Endothelial cell (in vitro differentiated cells): ENCODE data around the gene MRNIP. TPM values are rescaled to one million over a fixed set of nuclear protein-coding genes. Genes with fewer than 3 reads are reported as not detected.
"Not testable (repeated sequence)": the region's sequence is repeated elsewhere in the genome, so short reads cannot be mapped to it uniquely, and the experiment has no call there.

Source experiments
- DNase-seq: peaks from one replicate; pipeline ENCODE4 v3.0.0; 2021; ENCODE audit warnings: low spot score
- H3K27ac Mint-ChIP-seq: one replicate; pipeline ENCODE4 v1.8.0; 2021; ENCODE audit warnings: mixed read lengths, inconsistent platforms; ENCODE audit not compliant: unreplicated experiment
- H3K27me3 Mint-ChIP-seq: one replicate; pipeline ENCODE4 v1.8.0; 2021; ENCODE audit warnings: mild to moderate bottlenecking, moderate library complexity, mixed read lengths, inconsistent platforms; ENCODE audit not compliant: unreplicated experiment
- H3K36me3 Mint-ChIP-seq: one replicate; pipeline ENCODE4 v1.8.0; 2021; ENCODE audit warnings: mild to moderate bottlenecking, low read depth, mixed read lengths, inconsistent platforms; ENCODE audit not compliant: unreplicated experiment
- H3K4me1 Mint-ChIP-seq: one replicate; pipeline ENCODE4 v1.8.0; 2021; ENCODE audit warnings: mild to moderate bottlenecking, mixed read lengths, inconsistent platforms; ENCODE audit not compliant: unreplicated experiment
- H3K4me3 Mint-ChIP-seq: one replicate; pipeline ENCODE4 v1.8.0; 2021; ENCODE audit warnings: mild to moderate bottlenecking, mixed read lengths, inconsistent platforms; ENCODE audit not compliant: unreplicated experiment
- H3K9me3 Mint-ChIP-seq: one replicate; pipeline ENCODE4 v1.8.0; 2021; ENCODE audit warnings: mixed read lengths, inconsistent platforms; ENCODE audit not compliant: unreplicated experiment
- CTCF ChIP-seq: fragments of 200-600 bp; sonication (generic); IDR thresholded peaks from one replicate; pipeline ENCODE4 v1.5.0; 2021; ENCODE audit warnings: antibody characterized with exemption; ENCODE audit not compliant: unreplicated experiment
- total RNA-seq: library from RNA; stranded (reverse); fragmentation: NEBNext Ultra II Directional; extraction: Animal tissue kit (Norgen Biotek cat#: 25700); gene quantifications from one replicate; pipeline ENCODE4 v1.2.1, GENCODE V29; 2021; ENCODE audit not compliant: unreplicated experiment

MRNIP gene
- total RNA-seq, 1 donor from 2014 or later = 38.5 TPM

- peaks cover 30% of the 10 kb centered on the region for H3K36me3 Mint-ChIP-seq
- no peak overlapping the region for H3K4me3 Mint-ChIP-seq
- no peaks in the 10 kb centered on the region for H3K9me3 Mint-ChIP-seq
- no peak for TF ChIP-seq CTCF
- no peak overlapping the region for H3K27ac Mint-ChIP-seq
- no peak for DNase-seq
- peaks cover 9% of the 10 kb centered on the region for H3K27me3 Mint-ChIP-seq
- no peaks in the 10 kb centered on the region for H3K4me1 Mint-ChIP-seq
Observed at GRCh38 chr5:179874136-179874535, 15.5 kb upstream of the MRNIP start.

GRCh38 chr5:179873588-179874110 is 15.0 kb upstream of the MRNIP start:
- Mint-ChIP-seq H3K9me3 (no peaks in the 10 kb centered on the region), H3K4me1 (no peaks in the 10 kb centered on the region), H3K27me3 (peaks cover 9% of the 10 kb centered on the region), H3K4me3 (no peak overlapping the region), H3K27ac (no peak overlapping the region), H3K36me3 (peaks cover 30% of the 10 kb centered on the region)
- DNase-seq = no peak
- TF ChIP-seq CTCF = no peak

GRCh38 chr5:179872828-179873575 is 14.4 kb upstream of the MRNIP start:
- no peak for TF ChIP-seq CTCF
- Mint-ChIP-seq H3K4me1 (no peaks in the 10 kb centered on the region), H3K9me3 (no peaks in the 10 kb centered on the region), H3K36me3 (peaks cover 28% of the 10 kb centered on the region), H3K27me3 (peaks cover 13% of the 10 kb centered on the region), H3K4me3 (no peak overlapping the region), H3K27ac (no peak overlapping the region)
- DNase-seq = no peak

GRCh38 chr5:179872055-179872827 is 13.6 kb upstream of the MRNIP start:
- Mint-ChIP-seq H3K27ac (no peak overlapping the region), H3K9me3 (no peaks in the 10 kb centered on the region), H3K4me1 (no peaks in the 10 kb centered on the region), H3K4me3 (no peak overlapping the region), H3K27me3 (peaks cover 10% of the 10 kb centered on the region), H3K36me3 (peaks cover 25% of the 10 kb centered on the region)
- TF ChIP-seq CTCF = no peak
- no peak for DNase-seq

GRCh38 chr5:179871533-179871932 is 12.9 kb upstream of the MRNIP start:
- H3K4me1 Mint-ChIP-seq, H3K27ac Mint-ChIP-seq, DNase-seq, H3K9me3 Mint-ChIP-seq: not testable (repeated sequence)
- H3K27me3 Mint-ChIP-seq = peaks cover 15% of the 10 kb centered on the region
- H3K36me3 Mint-ChIP-seq = peaks cover 25% of the 10 kb centered on the region
- peak overlapping the region; percentile 42 for H3K4me3 Mint-ChIP-seq
